GM19463 (cell line): ENCODE results near the gene PUM1.

ENCODE experiments used
- ATAC-seq: cut with Tn5 transposase; IDR thresholded peaks from one replicate; pipeline ENCODE4 v1.9.1; 2021; ENCODE audit warnings: mild to moderate bottlenecking, moderate library complexity; ENCODE audit not compliant: unreplicated experiment

Gene PUM1

DNA sequence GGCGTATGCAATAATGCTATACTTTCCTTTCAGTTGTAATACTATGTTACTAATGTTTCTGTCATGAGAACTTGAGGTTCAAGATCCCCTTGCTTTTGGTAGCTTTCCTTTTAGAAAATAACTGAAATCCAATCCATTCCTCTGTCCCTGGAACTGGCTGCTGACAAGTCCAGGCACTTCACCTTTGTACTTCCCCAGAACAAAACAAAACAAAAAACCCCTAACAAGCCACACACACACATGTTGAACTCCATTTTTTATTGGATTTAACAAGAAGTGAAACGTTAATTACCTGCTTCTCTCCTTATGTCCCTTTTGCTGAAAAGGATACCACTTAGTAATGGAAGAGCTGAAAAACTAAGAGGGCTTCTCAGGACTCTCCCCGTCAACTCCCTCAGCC, 130.9 kb downstream of the PUM1 start:
- no peak for ATAC-seq

DNA sequence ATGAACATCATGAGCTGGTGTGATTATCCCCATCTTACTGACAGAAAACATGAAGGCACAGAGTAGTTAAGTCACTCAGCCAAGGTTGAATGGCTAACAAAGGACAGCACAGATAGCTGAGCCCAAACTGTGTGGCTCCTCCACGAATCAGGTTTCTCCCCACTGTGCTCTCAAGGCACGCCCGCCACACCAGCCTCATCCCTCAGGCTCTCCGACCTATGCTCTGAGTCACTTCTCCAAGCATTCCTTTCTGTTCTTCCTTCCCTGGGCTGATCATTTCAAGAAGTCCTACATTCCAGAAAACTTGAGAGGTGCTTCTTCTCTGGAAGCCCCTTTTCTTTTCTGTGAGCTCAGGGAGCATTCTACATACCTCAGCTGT, 131.7 kb downstream of the PUM1 start:
- no peak for ATAC-seq

DNA sequence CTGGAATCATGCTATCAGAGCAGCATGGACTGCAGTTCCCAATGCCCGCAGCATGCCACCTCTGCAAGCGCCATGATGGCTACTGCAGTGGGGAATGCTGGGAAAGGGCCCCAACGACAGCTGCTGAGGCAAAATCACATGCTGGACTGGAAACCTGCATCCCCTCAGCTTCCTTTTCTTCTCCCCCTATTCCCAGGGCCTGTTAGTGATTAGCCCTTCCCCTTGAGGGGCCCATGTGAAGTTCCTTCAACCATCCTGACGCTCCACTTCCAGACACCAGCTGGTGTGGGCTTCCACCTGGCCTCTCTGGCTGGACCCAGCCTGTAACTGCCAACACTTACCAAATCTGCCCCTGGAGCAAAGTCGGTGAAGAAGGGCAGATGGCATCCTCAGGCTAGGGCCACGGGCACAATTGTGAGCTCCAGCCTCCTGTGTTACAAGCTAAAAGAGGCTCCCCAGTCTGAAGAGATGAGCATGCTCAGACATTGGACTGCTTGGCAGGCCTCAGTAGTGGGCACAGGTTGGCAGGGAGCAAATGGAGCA, 134.8 kb downstream of the PUM1 start:
- no peak for ATAC-seq

DNA sequence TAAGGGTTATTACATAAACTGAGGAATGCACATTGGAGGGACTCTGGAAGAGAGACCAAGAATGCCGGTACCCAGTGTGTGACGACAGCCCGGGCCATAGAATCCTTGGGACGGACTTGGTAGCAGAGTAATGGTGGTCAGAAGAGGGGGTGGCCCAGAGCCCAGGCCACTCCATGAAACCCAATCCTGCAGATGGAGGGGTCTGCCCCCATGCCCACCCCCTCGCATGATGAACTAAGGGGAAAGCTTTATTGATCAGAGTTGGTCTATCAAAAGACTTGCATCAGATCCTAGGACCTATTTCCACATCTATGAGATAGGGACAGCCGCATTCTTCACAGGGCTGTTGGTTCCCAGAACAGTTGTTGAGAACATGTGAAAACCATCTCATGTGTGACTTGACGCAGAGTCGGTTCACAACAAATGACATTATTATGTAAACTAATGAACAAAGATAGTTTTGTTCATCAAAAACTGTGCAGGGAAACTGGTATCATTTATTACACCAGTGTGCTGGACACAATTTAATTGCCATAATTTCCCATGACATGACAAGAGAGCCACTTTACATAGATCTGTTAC, 135.5 kb downstream of the PUM1 start:
- ATAC-seq, result no peak

DNA sequence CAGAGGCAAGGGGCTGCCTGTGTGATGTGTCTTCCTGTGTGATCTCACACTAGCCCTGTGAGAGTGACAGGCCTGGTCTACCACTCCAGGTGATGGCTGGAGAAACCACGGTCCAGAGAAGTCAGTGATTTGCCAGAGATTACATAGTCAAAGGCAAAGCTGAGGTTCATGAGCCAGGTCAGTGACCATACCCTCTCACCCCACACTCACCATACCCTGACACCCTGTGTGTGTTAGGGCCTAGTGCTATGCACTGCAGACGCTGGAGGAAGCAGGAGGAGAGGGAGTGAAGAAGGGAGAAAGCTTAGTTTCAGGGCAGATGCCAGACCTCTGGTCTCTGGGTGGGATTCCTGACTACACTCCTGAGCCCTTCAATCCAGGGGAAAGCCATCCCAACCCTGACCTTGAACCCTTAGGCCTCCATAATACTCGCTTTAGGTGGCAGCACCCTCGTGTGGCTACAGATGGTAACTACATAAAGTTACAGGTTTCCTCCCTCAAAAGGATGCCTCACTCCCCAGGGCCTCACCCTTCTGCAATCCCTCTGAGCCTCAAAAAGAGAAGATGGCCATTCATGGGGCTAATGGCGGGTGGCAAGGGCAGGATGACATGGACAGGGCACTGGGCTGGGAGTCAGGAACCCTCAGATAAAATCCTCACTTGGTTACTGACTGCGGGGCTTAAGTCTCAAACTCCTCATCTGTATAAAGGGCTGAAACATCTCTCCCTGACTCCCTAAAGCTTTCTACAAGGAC, 136.2 kb downstream of the PUM1 start:
- no peak for ATAC-seq

DNA sequence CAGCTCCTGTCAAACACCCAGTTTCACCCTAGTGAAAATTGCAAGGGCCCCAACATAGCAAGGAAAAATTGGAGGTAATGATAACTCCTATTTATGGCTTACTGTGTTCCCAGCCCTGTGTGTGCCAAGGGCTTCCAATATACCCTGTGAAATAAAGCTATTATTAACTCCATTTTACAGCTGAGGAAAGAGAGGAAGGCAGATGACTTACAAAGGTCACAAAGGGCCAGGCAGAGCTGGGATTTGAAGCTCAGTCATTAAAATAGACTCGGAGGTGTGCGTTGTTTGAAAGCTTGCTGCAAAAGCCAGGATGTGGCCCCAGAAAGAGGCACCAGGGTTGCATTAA, 136.8 kb downstream of the PUM1 start:
- no peak for ATAC-seq

DNA sequence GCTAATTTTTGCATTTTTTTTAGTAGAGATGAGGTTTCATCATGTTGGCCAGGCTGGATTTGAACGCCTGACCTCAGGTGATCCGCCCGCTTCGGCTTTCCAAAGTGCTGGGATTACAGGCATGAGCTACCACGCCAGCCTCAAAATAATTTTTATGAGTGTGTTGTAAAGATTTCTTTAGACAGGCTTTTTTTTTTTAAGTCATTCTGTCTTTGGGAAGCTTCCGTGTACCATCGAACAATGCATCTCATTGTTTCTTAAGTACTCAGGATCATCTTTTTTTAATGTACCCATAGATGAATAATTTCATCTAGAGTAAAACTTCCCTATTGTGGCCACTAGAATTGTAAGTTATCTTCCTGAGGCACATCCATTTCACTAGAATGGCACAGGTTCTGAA, 137.3 kb downstream of the PUM1 start:
- no peak for ATAC-seq

DNA sequence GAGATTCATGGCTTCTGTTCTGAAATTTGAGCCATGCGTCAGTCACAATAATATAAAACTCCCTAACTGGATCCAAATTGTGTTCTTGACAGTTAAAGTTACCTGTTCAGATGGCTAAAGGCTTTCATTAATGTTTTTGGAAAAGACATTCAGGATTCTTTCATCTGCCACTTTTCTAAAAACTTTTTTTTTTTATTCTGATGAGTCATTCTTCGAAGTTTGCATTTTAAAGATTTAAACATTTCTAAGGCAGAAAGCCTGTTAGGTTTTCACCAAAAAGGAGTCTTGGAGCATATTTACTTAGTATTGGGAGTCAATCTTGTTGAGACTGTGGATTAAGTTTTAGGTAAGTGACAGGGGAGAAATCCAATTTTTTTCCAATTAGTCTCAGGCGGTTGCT, 138.1 kb downstream of the PUM1 start:
- no peak for ATAC-seq

DNA sequence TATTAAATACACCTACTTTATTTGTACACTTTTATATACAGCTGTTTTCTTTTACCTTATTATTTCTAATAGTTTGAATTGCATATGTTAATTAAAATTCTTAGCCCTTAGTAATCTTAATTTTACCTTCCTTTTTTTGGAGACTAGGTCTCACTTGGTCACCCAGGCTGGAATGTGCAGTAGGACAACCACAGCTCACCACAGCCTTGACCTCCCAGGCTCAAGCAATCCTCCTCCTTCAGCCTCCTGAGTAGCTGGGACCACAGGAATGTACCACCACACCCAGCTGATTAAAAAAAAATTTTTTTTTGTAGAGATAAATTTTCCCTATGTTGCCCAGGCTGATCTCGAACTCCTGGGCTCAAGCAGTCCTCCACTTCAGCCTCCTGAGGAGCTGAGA, 141.9 kb downstream of the PUM1 start:
- ATAC-seq, result no peak

DNA sequence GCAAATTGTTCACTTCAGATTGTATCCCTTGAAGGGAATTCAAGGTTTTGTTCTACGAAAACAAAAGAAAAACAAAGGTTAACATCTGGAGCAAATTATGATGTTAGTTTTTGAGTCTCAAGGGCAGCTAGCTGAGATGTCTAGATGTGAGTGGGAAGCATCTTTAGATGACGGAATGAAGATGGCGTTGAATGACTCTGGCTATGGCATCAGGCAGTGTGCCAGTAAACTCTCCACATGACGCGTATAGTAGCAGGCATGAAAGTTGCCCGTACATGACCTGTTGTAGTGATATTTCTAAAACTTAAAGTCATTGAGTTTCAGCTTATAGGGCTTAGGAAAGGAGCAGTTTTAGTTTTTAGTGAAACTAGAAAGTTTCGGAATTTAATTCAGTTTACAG, 144.7 kb downstream of the PUM1 start:
- no peak for ATAC-seq

DNA sequence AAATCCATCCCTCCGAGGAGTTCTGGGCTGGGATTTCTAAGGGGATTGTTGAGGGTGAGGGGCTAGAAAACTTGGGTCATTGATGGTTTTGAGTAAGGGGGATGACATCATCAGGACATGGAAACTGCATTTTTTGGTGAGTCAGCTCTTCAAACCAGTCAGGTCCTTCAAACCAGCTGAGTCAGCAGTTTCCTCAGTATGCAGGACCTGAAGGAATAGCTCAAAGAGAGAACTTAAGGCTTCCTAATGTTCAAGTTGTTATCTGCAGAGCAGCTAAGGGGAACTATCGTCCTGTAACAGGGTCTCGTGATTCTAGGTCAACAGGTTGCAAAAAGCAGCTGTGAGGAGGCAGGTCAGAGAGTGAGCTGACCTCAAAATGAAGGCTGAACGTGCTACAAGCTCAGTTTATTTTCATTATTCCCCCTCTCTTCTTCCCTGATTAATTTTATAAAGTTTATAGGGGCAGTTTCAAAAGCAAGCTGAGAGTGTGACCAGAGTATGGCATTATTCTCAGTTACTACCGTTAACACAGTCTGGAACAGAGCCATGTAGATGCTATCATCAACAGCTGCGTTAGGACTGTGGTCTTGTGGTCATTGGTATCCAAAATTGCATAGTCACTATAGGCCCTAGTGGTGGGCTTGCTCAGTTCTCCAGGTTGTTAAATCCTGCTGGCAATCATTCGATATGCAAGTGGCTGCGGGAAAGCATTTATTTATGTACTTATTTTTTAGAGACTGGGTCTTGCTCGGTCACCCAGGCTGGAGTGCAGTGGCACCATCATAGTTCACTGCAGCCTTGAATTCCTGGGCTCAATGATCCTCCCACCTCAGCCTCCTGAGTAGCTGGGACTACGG, 146.3 kb downstream of the PUM1 start:
- ATAC-seq, result no peak

DNA sequence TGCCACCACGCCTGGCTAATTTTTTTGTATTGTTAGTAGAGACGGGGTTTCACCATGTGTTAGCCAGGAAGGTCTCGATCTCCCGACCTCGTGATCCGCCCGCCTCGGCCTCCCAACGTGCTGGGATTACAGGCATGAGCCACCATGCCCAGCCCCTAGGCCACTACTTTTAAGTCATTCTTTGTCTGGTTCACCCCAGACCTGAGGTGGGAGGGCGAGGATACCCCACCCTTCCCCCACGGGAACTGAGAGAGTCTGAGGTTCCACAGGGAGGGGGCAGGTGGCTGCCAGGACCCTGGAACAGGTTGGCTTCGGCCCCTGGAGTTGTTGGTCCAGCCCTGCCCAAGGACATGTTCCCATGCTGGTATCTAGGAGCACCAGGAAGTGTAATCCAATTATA, 149.2 kb downstream of the PUM1 start:
- no peak for ATAC-seq

DNA sequence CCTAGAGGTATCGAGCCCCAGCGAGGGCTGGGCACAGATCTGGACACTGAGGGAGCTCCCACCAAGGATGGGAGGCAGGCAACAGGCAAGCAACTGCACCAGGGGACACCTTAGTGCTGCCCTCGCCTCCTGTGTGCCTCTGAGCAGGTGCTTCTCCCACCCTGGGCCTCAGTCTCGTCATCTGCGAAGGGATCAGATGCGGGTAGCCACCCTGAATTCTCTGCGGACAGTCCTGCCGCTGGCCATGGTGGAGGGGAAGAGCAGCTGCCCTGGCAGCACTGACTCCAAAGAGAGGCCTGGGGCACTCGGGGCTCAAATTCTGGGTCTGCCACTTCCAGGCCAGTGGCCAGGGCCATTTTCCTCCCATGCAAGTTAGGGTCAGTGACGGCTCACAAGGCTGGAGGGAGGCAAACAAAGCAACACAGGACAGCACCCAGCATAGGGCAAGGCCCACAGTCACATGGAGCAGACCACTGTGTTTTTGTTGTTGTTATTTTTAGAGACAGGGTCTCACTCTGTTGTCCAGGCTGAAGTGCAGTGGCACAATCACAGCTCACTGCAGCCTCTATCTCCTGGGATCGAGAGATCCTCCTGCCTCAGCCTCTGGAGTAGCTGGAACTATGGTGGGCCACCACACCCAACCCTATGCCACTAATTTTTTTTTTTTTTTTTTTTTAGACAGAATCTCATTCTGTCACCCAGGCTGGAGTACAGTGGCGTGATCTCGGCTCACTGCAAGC, 149.9 kb downstream of the PUM1 start:
- no peak for ATAC-seq

DNA sequence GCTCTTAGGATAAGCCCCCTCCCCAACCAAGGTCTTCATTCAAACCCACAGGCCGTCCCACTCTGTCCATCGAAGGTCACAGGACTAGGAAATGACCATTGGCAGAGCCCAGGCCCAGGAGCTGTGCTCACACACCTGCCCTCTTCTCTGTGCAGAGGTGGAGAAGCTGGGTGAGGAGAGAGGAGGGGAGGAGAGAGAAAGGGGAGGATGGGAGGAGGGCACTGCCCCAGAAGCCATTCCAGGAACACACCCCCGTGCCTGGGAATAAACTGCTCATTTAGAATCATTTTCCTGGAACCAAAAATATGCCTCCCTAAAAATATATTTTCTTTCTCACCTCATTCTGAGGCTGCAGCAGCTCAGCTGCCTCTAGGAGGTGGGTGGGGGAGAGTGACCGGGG, 150.6 kb downstream of the PUM1 start:
- ATAC-seq, result no peak

DNA sequence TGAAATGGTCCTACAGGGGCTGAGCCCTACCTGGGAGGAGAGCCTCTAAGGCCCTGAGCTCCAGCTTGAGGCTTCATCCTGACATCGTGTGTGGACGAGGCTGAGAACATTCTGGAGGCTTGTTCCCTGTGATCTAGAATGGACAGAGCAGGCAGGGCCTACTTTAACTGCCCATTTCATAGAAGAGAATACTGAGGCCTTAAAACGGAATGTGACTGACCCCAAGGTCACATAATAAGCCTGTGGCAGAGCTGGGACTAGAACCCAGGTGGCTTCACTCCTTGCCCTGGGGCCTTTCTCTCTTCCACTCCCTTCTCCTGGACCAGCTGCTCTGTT, 151.0 kb downstream of the PUM1 start:
- ATAC-seq, result no peak

DNA sequence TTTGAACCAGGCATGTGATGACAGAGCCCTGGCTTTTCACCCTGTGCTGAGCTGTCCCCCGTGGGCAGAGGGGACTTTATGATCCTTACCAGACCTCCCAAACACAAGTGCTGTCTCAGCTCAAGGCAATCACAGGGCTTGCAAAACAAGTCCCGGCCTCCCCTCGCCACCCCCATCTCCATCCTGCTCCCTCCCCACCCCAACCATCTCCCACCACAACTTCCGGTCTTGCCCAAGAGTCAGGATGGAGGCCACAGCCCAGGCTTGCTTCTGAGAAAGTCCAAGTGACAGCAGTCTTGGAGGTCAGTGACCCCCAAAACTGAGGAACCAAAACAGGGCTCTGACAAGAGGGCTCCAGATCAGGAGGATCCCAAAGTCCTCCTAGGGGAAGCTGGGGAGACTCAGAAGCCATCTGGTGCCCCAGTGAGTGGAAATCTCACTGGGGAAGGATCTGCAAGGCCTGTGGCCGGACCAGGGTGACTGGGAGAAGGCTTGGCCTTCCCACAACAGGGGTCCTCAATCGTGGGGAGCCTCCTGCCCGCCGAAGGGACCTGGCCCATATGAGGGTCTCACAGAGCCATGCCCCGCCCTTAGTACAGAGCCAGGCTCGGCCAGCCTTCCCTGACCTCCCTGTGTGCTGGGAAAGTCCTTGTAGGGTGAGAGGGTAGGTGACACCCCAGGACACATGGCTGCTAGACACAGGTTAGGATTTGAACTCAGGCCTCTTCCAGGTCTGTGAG, 152.4 kb downstream of the PUM1 start:
- no peak for ATAC-seq

DNA sequence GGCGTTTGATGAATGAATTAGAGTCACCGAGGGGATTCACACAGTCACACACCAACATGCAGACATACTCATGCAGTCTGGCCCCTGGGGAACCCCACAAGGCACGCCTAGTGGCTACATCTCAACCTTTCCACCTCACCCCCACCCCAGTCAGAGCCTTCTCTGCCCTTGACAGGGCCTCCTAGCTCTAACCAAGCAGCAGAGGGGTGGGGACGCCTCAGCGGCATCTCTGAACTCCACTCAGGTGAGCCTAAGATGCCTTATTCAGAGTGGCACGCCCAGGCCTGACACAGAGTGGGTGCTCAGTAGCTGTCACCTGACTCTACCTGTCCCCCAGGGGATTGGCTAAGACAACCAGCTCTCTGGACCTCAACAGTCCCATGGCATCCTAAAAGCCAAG, 153.3 kb downstream of the PUM1 start:
- ATAC-seq, result no peak

DNA sequence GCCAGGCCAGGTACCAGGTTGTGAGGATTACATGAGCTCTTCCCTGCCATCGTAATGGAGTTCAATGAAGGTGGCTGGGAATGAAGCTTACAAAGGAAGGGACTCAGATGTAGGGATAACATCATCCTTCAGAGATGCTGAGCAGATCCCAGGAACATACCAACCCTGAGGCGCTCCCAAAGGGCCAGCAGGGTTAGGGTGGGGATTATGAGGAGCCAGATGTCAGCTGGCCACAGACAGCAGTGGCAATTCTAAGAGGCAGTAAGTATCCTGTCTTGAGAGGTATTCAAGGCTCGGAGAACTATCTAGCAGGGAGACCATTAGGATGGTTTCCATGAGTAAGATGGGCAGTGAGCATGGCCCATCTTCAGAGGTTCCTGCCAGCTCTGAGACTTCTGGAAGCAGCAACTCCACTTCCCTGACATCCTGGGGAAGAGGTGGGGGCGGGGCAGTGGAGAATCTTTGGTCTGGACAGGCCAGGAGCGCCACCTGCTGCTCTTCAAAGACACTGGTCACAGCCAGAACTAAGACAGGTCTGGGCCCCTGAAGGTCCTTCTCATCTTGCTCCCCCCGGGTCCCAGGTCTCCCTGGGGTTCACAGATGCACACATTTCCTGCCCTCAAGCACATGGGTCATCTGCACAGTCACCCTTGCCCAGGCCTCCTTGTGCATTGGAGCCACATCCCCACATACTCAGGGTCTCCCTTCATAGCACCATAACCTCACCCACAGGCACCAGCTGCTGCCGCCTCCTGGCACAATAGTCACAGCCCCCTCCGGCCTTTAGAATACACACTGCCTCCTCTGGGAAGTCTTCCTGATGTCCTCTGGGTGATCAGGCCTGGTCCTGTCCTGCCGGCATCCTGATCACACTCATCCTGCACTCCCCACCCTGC, 154.2 kb downstream of the PUM1 start:
- ATAC-seq, result no peak

DNA sequence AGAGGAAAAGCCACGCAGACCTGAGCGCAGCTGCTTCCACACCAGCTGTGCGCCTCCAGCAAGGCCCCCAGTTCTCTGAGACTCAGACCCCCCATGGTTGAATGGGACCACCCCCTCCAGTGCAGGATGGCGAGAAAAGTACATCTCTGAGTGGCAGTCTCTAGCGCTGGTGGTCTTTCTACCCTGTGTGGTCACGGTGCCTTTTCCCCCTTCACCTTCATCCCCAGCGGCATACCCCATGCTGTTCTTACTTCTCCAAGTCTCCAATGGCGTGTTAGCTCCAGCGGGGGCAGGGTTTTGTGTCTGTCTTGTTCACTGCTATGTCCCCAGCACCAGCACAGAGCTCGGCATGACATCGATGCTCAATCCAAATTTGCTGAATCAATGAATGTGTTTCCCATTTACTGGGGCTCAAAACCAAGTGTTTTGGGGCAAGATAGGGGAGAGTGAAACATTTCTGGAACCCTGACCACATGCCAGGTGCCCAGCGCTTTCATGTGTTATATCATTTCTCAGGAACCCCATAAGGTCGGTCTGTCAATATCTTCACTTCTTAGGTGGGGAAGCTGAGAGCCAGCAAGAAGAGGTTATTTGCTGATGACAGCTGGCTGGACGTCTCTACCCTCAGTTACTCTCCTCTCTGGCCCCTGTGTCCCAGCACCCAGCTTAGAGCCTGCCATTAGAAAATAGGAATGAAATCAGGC, 156.0 kb downstream of the PUM1 start:
- no peak for ATAC-seq
